HepG2 (cell line): Measurements from ENCODE around the gene CHCHD6. TPM values are rescaled to one million over a fixed set of nuclear protein-coding genes. Genes with fewer than 3 reads are reported as not detected.

Experiments
- ATAC-seq: fragments of 200-7000 bp; cut with Tn5 transposase; 3 replicates; pipeline ENCODE4 v1.9.1; 2020; ENCODE audit warnings: mild to moderate bottlenecking, moderate library complexity
- BruUV-seq: library from RNA; stranded (reverse); fragments of 400-500 nt; replicated peaks from 2 replicates; lab custom pipeline; 2021; lab: Mats Ljungman, UMichigan
- CTCF ChIA-PET: fragments of 300-600 bp; formaldehyde crosslinking; extraction: SDS; loops from one replicate; lab custom pipeline; 2021; ENCODE audit warnings: low total read pairs, inconsistent platforms, low intra/inter-chr PET ratio; lab: Yijun Ruan, JAX
- POLR2A ChIA-PET: fragments of 350-600 bp; sonication (Branson Sonifier 250); formaldehyde crosslinking; loops from one replicate; lab custom pipeline; 2020; ENCODE audit warnings: antibody characterized with exemption, inconsistent platforms; lab: Yijun Ruan, JAX
- DNase-seq: peaks from one replicate; pipeline ENCODE4 v3.0.0-alpha.2; 2015; ENCODE audit warnings: low spot score
- FAIRE-seq: peaks from 3 replicates; lab custom pipeline; 2011; peaks lifted over from hg19 to GRCh38; lab: Jason Lieb, UNC
- H2AFZ ChIP-seq: one replicate; pipeline ENCODE4 v1.6.1; 2011; ENCODE audit warnings: low read length, inconsistent platforms
- H3K27ac ChIP-seq: fragments of 300-600 bp; 3 replicates; pipeline ENCODE4 v1.8.0; 2011; ENCODE audit warnings: mixed run types, mild to moderate bottlenecking, mixed read lengths, low read length, inconsistent platforms; ENCODE audit not compliant: insufficient read depth; ENCODE audit errors: extremely low read length
- H3K27me3 ChIP-seq, 2 experiments: fragments of 200-600 bp in 1 of 2; 2 replicates in 1 of 2; 3 replicates in 1 of 2; pipeline versions ENCODE4 v1.6.0 to v1.8.0; 2011; ENCODE audit warnings: low read length in 2 of 2, mild to moderate bottlenecking in 2 of 2, moderate library complexity in 2 of 2, inconsistent platforms in 1 of 2; ENCODE audit not compliant: insufficient read depth in 2 of 2, control insufficient read depth in 1 of 2
- H3K36me3 ChIP-seq, 2 experiments: fragments of 200-600 bp in 1 of 2; replicated peaks in 1 of 2; 2 replicates in 1 of 2; 3 replicates in 1 of 2; pipeline versions ENCODE4 v1.5.1 to v1.8.0; 2011; ENCODE audit warnings: low read length in 2 of 2, inconsistent platforms in 1 of 2; ENCODE audit not compliant: insufficient read depth in 2 of 2, control insufficient read depth in 1 of 2
- H3K4me1 ChIP-seq: 2 replicates; pipeline ENCODE4 v1.5.1; 2012; ENCODE audit warnings: low read length, inconsistent platforms; ENCODE audit not compliant: insufficient read depth
- H3K4me2 ChIP-seq: 2 replicates; pipeline ENCODE4 v1.6.0; 2011; ENCODE audit warnings: low read depth, low read length, inconsistent platforms
- H3K4me3 ChIP-seq, 3 experiments: fragments of 200-600 bp in 1 of 3; sonication (generic), shearing (Covaris generic) in 1 of 3; replicated peaks in 1 of 3; 2 replicates each; pipeline ENCODE4 v1.5.1; 2011 to 2016; ENCODE audit warnings: low read length in 3 of 3, inconsistent platforms in 2 of 3, low read depth in 2 of 3, mild to moderate bottlenecking in 2 of 3, control low read depth in 1 of 3, mixed read lengths in 1 of 3; ENCODE audit not compliant: insufficient read depth in 1 of 3
- H3K79me2 ChIP-seq: one replicate; pipeline ENCODE4 v1.6.1; 2011; ENCODE audit warnings: low read length, inconsistent platforms; ENCODE audit not compliant: insufficient read depth
- H3K9ac ChIP-seq: 2 replicates; pipeline ENCODE4 v1.6.0; 2011; ENCODE audit warnings: mild to moderate bottlenecking, low read depth, low read length, inconsistent platforms; ENCODE audit not compliant: insufficient read depth
- H3K9me3 ChIP-seq: 2 replicates; pipeline ENCODE4 v1.5.1; 2012; ENCODE audit warnings: mild to moderate bottlenecking, low read length
- H4K20me1 ChIP-seq: 2 replicates; pipeline ENCODE4 v1.6.0; 2011; ENCODE audit warnings: inconsistent platforms, mild to moderate bottlenecking, low read length, moderate library complexity; ENCODE audit not compliant: insufficient read depth
- ADNP ChIP-seq: sonication (generic); formaldehyde crosslinking; IDR thresholded peaks from 2 replicates; pipeline ENCODE4 v1.4.0; 2020; ENCODE audit warnings: missing genetic modification reagents
- NFE2 ChIP-seq: sonication (generic); formaldehyde crosslinking; IDR thresholded peaks from 2 replicates; pipeline ENCODE4 v1.4.0; 2020; ENCODE audit warnings: missing genetic modification reagents
- PTBP1 ChIP-seq: fragments of 200-400 bp; formaldehyde crosslinking; IDR thresholded peaks from 2 replicates; pipeline ENCODE4 v1.6.1; 2018; ENCODE audit warnings: low read length, low read depth; ENCODE audit not compliant: poor library complexity, severe bottlenecking
- SP5 ChIP-seq: IDR thresholded peaks from 2 replicates; pipeline ENCODE4 v1.6.1; 2016; ENCODE audit warnings: low read depth, borderline replicate concordance
- SRY ChIP-seq: sonication (generic); formaldehyde crosslinking; IDR thresholded peaks from 2 replicates; pipeline ENCODE4 v1.8.0; 2022; ENCODE audit warnings: mild to moderate bottlenecking, missing genetic modification reagents
- ZBTB8A ChIP-seq: sonication (generic); formaldehyde crosslinking; IDR thresholded peaks from 2 replicates; pipeline ENCODE4 v1.4.0; 2020; ENCODE audit warnings: mild to moderate bottlenecking, low read depth, missing genetic modification reagents, borderline replicate concordance
- ZNF263 ChIP-seq: sonication (generic); formaldehyde crosslinking; IDR thresholded peaks from 2 replicates; pipeline ENCODE4 v1.4.0; 2020; ENCODE audit warnings: missing genetic modification reagents
- ZNF264 ChIP-seq: sonication (generic); formaldehyde crosslinking; IDR thresholded peaks from 2 replicates; pipeline ENCODE4 v1.4.0; 2020; ENCODE audit warnings: missing genetic modification reagents
- WGBS: methylation state at CpG from one replicate; pipeline ENCODE4 v1.1.6; 2017; ENCODE audit warnings: low lambda C conversion rate; 5-methylcytosine and 5-hydroxymethylcytosine counted together
- in situ Hi-C: cut with HindIII; loops from 2 replicates; pipeline ENCODE4 v1.10.0; 2017; ENCODE audit warnings: low pct_unique_long_range_greater_than_20kb; ENCODE audit not compliant: extremely low pct_ligation_motif_present
- intact Hi-C: fragments of 100-400 bp; cut with micrococcal nuclease; formaldehyde crosslinking; loops from one replicate; pipeline ENCODE4 v1.10.0; 2022; ENCODE audit not compliant: unreplicated experiment
- polyA plus RNA-seq, 8 experiments: library from polyadenylated mRNA; depleted of rRNA in 3 of 8; stranded (reverse) in 7 of 8; unstranded in 1 of 8; fragments of >200 nt; fragmentation: Illumina TruSeq in 4 of 8; extraction: Trizol in 4 of 8; gene quantifications; 2 replicates each; pipeline versions ENCODE4 v1.2.1 to v1.2.3, GENCODE V29; 2011 to 2016; ENCODE audit warnings: low read depth in 4 of 8, missing spikeins in 1 of 8, mixed read lengths in 1 of 8; ENCODE audit not compliant: insufficient read depth in 1 of 8
- total RNA-seq, 5 experiments: library from RNA; depleted of rRNA; stranded (reverse); fragments of >200 nt; fragmentation: Illumina TruSeq; extraction: Trizol; gene quantifications; 2 replicates each; pipeline ENCODE4 v1.2.3, GENCODE V29; 2016; ENCODE audit warnings: low read depth in 1 of 5
- TF ChIP-seq, protein P1 (sequence below): sonication (generic); formaldehyde crosslinking; IDR thresholded peaks from 2 replicates; pipeline ENCODE4 v1.4.0; 2020; ENCODE audit warnings: missing genetic modification reagents, borderline replicate concordance
- TF ChIP-seq, protein P2 (sequence below): sonication (generic); IDR thresholded peaks from 2 replicates; pipeline ENCODE4 v1.6.1; 2016; ENCODE audit warnings: low read depth, borderline replicate concordance
- TF ChIP-seq, protein P3 (sequence below): sonication (generic); formaldehyde crosslinking; IDR thresholded peaks from 2 replicates; pipeline ENCODE4 v1.4.0; 2020; ENCODE audit warnings: missing genetic modification reagents, borderline replicate concordance

The CHCHD6 gene
- total and polyA plus RNA-seq, 2 of the 13 experiments (the other 11 are each of a cell fraction or from before 2014, with no cell fraction given), result 20.3 to 20.8 TPM

DNA sequence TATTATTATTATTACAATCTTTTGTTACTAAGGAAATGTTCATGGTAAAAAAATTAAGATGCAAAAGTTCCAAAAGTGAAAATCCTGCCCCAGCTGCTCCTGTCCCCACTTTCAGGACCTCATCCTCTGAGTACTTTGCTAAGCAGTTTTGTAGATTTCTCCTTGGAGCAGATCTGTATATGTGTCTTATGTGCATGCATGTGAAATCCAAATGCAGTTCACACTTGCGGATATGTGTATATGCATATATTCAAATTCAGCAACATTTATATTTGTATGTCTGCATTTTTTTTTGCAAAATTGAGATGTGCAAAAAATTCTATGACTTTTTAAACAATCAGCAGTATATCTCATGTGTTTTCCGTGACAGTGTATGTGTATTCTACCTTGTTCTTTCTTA lies 19.2 kb downstream of the CHCHD6 start:
- H3K9ac ChIP-seq, result no peak overlapping the region
- DNase-seq (no peak), ATAC-seq (no peak), FAIRE-seq (no peak)
- WGBS, result 98% methylated on average over 2 of the region's 2 CpGs
- no peaks in the 10 kb centered on the region for H3K79me2 ChIP-seq
- H2AFZ ChIP-seq, result no peak overlapping the region
- intact Hi-C loops (no loop called here), in situ Hi-C loops (no loop called here)
- no peaks in the 10 kb centered on the region for H3K9me3 ChIP-seq
- no peaks in the 10 kb centered on the region for H3K4me1 ChIP-seq
- BruUV-seq, result no TSS peak
- H3K27ac ChIP-seq, result no peak overlapping the region
- H3K4me2 ChIP-seq, result no peak overlapping the region
- ChIA-PET CTCF (no interaction called here), POLR2A (no interaction called here)
- H3K36me3 ChIP-seq, result peaks cover 3 to 4% of the 10 kb centered on the region in 2 experiments; a peak in 4 of 5 replicates
- H3K27me3 ChIP-seq, result no peaks in the 10 kb centered on the region
- TF ChIP-seq SRY (CRISPR knock-in tag) (no peak), NFE2 (CRISPR knock-in tag) (no peak), SP5 (no peak), PTBP1 (no peak), ADNP (CRISPR knock-in tag) (no peak)
- no peaks in the 10 kb centered on the region for H4K20me1 ChIP-seq
- H3K4me3 ChIP-seq, result no peak overlapping the region

DNA sequence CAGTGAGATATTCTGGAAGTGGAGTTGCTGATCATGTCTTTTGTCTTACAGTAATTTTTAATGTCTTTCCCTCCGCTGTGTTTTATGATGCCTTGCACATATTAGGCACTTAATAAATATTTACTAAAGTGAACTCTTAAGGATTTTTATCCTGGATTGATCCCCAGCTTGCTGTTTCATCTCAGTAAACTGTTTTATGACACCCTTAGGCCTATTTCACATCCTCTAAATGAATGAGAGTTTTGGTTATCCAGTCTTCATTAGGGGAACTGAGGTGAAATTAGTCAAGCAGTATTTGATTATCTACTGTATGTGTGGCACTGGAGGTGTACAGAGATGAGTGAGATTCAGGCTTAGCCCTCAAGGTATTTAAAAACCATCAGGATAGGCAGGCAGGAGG lies 19.8 kb downstream of the CHCHD6 start:
- in situ Hi-C loops (no loop called here), intact Hi-C loops (no loop called here)
- 100% methylated on average over 1 of the region's 1 CpG for WGBS
- TF ChIP-seq, protein P1, sequence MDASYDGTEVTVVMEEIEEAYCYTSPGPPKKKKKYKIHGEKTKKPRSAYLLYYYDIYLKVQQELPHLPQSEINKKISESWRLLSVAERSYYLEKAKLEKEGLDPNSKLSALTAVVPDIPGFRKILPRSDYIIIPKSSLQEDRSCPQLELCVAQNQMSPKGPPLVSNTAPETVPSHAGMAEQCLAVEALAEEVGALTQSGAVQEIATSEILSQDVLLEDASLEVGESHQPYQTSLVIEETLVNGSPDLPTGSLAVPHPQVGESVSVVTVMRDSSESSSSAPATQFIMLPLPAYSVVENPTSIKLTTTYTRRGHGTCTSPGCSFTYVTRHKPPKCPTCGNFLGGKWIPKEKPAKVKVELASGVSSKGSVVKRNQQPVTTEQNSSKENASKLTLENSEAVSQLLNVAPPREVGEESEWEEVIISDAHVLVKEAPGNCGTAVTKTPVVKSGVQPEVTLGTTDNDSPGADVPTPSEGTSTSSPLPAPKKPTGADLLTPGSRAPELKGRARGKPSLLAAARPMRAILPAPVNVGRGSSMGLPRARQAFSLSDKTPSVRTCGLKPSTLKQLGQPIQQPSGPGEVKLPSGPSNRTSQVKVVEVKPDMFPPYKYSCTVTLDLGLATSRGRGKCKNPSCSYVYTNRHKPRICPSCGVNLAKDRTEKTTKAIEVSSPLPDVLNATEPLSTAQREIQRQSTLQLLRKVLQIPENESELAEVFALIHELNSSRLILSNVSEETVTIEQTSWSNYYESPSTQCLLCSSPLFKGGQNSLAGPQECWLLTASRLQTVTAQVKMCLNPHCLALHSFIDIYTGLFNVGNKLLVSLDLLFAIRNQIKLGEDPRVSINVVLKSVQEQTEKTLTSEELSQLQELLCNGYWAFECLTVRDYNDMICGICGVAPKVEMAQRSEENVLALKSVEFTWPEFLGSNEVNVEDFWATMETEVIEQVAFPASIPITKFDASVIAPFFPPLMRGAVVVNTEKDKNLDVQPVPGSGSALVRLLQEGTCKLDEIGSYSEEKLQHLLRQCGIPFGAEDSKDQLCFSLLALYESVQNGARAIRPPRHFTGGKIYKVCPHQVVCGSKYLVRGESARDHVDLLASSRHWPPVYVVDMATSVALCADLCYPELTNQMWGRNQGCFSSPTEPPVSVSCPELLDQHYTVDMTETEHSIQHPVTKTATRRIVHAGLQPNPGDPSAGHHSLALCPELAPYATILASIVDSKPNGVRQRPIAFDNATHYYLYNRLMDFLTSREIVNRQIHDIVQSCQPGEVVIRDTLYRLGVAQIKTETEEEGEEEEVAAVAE (CRISPR knock-in tag), result no peak
- TF ChIP-seq, protein P2, sequence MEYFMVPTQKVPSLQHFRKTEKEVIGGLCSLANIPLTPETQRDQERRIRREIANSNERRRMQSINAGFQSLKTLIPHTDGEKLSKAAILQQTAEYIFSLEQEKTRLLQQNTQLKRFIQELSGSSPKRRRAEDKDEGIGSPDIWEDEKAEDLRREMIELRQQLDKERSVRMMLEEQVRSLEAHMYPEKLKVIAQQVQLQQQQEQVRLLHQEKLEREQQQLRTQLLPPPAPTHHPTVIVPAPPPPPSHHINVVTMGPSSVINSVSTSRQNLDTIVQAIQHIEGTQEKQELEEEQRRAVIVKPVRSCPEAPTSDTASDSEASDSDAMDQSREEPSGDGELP, result no peak
- no peak for TF ChIP-seq ZNF264
- TF ChIP-seq, protein P3, sequence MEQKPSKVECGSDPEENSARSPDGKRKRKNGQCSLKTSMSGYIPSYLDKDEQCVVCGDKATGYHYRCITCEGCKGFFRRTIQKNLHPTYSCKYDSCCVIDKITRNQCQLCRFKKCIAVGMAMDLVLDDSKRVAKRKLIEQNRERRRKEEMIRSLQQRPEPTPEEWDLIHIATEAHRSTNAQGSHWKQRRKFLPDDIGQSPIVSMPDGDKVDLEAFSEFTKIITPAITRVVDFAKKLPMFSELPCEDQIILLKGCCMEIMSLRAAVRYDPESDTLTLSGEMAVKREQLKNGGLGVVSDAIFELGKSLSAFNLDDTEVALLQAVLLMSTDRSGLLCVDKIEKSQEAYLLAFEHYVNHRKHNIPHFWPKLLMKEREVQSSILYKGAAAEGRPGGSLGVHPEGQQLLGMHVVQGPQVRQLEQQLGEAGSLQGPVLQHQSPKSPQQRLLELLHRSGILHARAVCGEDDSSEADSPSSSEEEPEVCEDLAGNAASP, result no peak
- no peak for TF ChIP-seq ZNF263 (CRISPR knock-in tag)
- no peak for TF ChIP-seq ZBTB8A (CRISPR knock-in tag)

More for the DNA sequence above, 19.8 kb downstream of the CHCHD6 start:
- H3K4me3 ChIP-seq, result no peak overlapping the region
- no peak for DNase-seq
- ATAC-seq, result no peak
- no peak overlapping the region for H3K4me2 ChIP-seq
- FAIRE-seq, result no peak
- ChIA-PET CTCF (no interaction called here), POLR2A (no interaction called here)
- no peaks in the 10 kb centered on the region for H3K27me3 ChIP-seq
- H4K20me1 ChIP-seq, result no peaks in the 10 kb centered on the region
- no peaks in the 10 kb centered on the region for H3K4me1 ChIP-seq
- no peak overlapping the region for H3K9ac ChIP-seq
- no peak overlapping the region for H3K27ac ChIP-seq
- no peak overlapping the region for H2AFZ ChIP-seq
- H3K9me3 ChIP-seq, result no peaks in the 10 kb centered on the region
- no peaks in the 10 kb centered on the region for H3K79me2 ChIP-seq
- BruUV-seq, result no TSS peak
- H3K36me3 ChIP-seq, result peaks cover 5 to 7% of the 10 kb centered on the region in 2 experiments; a peak in 4 of 5 replicates
